GM18511 (cell line): ENCODE data around the gene PTPRM.

Experiments used
- ATAC-seq: cut with Tn5 transposase; IDR thresholded peaks from one replicate; pipeline ENCODE4 v1.9.1; 2021; ENCODE audit warnings: mild to moderate bottlenecking, moderate library complexity; ENCODE audit not compliant: unreplicated experiment

PTPRM gene

GRCh38 chr18:7749510-7749981, 182.4 kb downstream of the PTPRM start:
- no peak for ATAC-seq

DNA sequence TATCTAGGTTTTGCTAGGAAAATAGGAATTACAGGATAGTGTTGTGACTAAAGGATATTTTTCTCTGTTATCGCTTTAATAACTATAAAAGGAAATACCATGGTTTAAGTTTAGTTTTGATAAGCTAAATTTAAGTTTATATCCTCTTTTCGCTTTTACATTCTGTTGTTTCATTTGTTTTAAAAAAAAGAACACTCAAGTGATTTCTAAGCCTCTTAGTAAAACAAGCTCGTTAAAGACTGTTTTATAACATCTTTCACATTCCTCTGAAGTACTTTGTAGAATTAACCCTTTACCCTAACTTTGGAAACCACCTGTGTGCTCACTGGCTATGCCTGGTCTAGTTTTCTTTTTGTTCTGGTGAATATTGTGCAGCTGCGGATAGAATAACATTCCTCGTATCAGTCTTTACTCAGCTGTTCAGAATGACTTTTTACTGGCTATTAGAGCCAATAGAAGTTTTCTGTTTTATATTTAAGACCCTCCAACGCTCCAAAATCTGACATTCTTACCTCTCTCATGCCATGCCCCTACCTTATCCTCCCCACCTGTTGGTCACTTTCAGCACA, 183.1 kb downstream of the PTPRM start:
- no peak for ATAC-seq

DNA sequence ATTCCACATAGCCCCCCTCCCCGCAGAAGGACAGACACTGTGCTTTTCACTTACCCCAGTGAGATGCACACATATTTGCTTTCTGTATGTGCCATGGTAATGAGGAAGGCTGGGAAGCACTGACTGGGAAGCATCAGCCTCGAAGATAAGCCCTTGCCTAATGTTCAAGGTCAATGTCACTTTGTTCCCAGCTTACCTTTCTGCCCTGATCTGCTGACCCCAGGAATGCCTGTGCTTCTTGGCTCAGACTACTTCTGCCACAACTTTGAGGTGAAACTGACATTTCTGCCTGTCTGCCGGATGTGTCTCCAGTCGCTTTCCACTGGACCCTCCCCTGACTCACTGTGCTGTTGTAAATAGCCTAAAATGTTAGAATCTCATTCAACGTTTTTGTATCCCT, 183.8 kb downstream of the PTPRM start:
- ATAC-seq, result no peak

GRCh38 chr18:7754258-7754657, 187.1 kb downstream of the PTPRM start:
- ATAC-seq, result no peak

DNA sequence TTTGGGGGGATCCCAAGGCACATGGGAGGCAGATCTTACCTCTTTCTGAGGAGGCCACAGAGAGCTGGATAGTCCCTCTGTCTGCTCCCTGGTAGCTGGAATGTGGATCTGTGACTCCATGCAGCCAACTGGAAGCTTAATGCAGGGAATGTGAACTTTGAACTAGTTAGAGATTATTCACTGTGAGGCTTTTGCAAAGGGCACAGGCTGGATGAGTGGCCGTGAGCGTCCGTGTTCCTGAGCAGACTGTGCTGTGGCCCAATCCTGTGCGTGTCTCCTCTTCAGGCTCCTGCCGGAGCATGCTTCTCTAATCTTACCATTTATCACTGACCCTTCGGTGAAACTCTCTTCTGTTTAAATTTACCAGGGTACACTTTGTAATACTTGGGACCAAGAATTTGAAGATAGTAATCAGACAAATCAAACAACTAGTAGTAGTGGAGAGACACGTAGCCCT, 187.6 kb downstream of the PTPRM start:
- no peak for ATAC-seq

- ATAC-seq, result no peak
Observed at GRCh38 chr18:7755753-7756475, 188.8 kb downstream of the PTPRM start.

DNA sequence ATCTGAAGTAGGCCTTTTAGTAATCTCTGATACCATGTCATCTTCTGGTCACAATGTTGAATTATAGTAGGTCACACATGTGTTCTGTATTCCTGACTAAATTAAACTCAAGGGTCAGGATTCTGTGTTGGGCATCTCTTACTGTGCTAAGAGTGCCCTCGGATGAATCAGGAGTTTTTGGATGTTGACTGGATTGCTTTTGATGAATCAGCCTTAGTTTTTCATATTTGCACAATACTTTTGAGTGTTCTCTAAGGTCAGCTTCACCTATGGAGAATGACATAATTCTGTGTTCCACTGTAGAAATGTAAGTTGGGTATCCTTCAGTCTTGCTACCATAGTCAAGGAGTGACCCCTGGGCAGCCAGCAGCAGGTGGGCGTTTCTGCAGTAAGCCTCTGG, 190.1 kb downstream of the PTPRM start:
- no peak for ATAC-seq

DNA sequence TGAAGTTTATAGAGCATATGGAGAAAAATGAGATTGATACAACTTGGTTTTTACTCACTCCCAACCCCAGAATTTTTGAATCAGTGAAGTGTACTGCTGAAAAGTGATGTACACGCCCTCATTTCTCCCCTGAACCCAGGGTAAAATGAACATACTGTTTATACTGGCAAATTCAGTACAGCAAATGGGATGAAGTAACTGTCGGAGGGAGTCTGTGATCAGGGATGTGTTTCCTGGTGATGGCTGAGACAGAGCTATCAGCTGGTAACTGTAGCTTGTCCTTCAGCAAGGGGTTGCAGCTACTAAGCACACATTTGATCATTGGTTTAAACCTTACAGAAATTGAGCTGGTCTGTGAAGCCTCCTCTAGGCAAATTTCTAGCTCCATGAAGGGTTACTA, 191.6 kb downstream of the PTPRM start:
- no peak for ATAC-seq

DNA sequence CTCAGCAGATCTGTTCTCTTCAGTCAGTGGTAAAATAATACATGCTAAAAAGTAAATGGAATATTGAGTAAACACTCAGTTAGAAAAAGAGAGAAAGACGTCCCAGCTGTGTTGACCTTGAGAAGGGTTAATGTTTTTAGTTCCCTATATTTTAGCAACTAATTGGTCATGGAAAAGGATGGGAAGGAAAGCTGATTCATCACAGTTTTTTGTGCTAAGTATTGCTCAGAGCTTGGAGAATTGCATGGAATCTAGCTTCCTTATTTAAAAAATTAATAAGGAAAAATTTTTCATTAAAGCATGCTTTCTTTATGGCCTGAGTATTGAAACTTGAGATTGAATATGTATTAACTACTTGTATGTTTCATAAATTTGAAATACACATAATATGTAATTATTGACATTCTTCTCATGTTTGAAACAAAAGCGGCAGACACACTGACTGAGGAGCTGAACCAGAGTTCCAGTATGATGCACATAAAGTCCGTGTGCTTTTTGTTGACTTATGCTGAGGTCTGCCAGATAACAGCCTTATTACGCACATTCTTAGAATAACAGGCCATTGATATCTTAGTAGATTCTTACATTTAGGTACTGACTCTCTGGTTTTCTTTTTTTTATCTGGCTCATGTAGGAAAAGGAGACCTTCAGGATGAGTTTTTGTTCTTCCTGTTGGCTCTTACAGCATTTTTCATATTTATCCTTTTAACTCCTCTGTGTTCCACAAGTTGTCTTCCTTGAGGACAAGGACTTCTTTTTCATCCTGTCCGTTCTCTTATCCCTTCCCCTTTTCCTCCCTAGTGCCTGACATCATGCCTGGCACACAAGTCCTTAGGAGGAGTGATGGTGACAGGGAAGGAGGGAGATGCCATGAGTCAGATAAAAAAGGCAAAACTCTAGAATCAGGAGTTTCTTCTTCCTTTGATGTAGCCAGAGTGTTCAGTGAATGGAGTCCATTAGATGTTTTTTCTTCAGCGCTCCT, 194.1 kb downstream of the PTPRM start:
- ATAC-seq, result no peak

- no peak for ATAC-seq
Observed at GRCh38 chr18:7764405-7764804, 197.3 kb downstream of the PTPRM start.

DNA sequence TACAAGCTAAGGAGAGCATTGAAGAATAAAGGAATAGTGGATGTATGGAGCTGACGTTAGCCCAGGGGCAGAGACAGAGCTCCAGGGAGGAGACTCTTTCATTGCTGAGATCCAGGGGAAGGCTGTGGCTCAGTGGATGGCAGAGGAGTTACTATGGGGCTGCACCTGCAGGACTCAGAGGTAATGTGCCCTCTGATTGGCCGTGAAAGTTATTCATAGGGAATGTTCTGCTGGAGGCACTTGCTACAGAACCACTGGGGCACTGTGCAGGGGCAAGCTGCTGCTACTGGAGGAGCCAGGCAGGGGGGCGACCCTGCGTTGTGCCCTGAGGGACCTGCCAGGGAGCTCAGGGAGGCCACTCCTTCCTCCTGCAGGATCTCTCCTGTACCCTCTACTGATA, 199.2 kb downstream of the PTPRM start:
- no peak for ATAC-seq

GRCh38 chr18:7766817-7767216, 199.7 kb downstream of the PTPRM start:
- no peak for ATAC-seq

DNA sequence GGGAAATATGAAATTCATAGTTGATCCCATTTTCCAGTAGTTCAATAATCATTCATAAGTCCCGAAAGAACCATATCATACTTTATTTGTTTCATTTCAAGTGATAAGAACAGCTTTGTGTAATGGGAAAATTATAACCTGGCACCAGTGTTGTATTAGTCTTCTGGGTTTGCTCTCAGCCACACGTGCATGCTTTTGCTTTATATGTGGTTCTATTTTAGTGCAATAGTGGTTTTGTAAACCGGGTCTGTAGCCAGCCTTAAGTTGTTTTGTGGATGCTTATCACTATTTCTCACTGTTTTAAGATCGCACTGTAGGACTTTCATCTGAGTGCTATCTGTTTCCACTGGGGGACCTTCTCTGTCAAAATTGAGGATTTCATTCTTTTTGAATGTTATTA, 203.8 kb downstream of the PTPRM start:
- no peak for ATAC-seq

DNA sequence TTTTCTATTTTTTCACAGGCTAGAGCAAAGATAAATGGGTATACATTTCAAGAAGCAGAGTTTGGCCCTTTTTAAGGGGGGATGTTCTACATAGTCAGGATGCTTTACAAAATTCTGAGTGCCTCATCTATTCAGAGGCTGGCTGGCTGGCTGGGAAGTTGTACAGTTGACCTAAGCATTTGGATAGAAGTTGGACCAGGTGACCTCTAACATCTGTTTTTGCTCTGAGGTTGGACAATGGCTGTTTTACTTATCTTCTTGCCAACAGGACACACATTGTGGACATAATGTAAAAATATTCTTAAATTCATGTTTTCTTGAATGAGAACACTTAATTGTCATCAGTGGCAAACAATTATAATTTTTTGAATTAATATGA, 205.4 kb downstream of the PTPRM start:
- ATAC-seq, result no peak

DNA sequence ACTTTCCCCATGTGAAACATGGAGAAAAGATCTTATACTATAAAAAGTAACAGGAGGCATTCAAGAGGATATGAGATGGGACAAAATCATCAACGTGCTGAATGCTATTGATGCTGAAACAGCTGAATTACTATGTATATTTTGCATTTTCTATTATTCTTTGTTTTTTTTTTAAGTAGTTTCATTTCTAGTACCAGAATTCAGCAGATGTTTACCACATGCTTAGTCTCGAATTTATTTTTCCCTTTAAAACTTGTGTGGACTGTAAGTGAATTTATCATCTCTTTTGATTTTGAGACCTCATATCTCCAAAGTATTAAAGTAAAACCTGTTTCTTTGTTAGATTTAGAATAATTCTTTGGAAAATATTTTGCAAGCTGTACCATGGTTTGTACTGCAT, 205.8 kb downstream of the PTPRM start:
- ATAC-seq, result no peak

DNA sequence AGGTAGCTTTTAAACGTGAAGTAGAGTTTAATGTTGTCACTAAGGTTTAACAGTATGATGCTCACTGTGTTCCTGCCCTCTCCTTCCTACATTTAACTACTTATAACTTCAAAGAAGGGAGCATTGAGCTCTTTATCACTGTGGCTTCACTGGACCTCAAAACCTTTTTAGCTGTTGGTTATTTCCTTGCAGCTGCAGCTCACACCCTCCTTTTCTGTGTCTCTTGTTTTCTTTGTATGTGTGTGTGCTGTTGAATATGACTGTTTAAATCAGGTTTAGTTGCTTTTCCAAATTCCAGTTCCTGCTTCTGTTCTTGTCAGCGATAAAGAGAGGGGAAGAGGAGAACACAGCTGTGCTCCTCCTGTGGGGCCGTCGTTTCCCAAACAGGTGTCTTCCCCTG, 208.0 kb downstream of the PTPRM start:
- ATAC-seq, result no peak

DNA sequence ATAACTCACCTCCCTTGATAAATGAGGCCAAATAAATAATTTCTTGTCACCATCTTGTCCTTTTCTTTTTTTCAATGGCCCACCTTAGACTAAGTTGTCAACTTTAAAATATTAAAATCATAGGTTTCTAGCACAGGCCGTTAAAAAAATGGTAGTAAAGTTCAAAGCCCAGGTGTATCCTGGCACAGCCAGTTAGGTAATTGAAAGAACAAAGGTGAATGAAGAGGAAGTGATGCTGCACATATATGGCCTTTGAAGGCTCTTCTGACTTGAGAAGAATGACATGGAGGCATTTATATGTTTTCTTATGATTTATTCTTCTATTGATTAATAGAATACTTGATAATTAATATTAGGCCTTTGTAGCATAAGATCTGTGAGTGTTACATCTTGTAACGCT, 208.7 kb downstream of the PTPRM start:
- ATAC-seq, result no peak

DNA sequence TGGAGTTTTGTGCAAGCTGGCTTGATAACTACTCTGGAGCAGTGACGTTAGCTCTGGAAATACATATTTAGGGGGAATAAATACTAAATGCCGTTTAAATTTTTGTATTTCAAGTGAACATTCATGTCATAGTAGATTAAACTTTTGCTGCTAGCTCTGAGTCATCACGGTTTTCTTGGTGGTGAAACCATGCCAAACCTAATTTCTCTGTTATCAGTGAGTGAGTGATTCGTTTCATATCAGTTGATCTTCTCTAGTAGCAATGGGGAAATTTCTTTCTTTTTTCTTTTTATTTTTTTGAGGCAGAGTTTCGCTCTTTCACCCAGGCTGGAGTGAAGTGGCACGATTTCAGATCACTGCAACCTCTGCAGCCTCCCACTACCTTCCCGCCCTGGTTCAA, 211.1 kb downstream of the PTPRM start:
- ATAC-seq, result no peak

- ATAC-seq, result no peak
Observed at GRCh38 chr18:7779211-7779610, 212.1 kb downstream of the PTPRM start.

DNA sequence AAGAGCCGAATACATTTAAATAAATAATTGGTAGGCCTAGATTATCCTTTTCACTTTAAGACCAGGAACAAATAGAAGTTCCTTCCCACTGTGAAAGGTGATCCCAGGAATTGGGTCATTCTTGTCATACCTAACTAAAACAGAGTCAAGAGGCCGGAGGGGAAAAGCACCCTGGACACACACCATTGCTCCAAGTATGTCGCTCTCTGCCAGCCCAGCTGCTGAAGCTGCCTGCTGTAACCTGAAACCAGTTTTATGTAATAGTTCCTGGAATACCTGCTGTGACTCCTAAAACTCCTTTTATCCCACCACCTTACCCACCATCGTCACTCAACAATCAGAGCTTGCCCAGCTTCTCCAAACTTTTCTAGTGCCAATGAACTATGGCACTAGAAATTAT, 217.1 kb downstream of the PTPRM start:
- ATAC-seq, result no peak

DNA sequence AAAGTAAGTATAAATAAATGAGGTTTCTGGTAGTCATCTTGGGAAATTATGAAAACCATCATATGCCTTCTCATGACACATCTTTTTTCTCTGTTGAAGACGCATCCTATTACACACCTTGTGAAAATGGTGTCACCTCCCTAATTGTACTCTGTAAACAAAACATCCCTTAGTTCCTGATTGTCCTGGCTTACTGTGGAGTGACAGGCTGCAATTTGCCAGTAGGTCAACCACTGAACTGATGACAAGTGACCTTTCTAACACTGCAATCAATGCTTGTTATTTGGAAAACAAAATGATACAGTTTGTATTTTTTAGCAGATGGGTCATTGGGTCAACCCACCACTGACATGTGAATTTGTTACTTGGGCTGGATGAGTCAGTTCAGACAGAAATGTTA, 219.5 kb downstream of the PTPRM start:
- ATAC-seq, result no peak

DNA sequence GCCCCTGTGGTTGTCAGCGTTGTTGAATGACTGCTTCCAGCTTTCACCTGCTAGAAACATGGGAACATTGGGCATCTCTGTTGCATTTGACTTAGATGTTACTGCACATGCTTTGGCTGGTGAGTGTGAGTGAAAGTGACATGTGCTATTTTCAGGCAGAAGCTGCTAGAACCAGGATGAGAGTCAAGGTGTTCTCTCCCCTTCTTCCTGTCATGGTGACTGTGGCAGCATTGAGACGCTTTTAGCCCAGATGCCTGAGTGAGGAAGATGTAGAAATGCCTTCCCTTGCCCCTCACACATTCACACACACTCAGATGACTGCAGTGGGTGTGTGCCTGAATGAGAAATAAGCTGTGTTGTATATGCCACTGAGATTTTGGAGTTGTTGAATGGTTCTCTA, 220.2 kb downstream of the PTPRM start:
- no peak for ATAC-seq
